ENCODE results near the gene PGM2L1.
"Not testable (repeated sequence)": the region's sequence is repeated elsewhere in the genome, so short reads cannot be mapped to it uniquely, and the experiment has no call there.

Gene PGM2L1

DNA sequence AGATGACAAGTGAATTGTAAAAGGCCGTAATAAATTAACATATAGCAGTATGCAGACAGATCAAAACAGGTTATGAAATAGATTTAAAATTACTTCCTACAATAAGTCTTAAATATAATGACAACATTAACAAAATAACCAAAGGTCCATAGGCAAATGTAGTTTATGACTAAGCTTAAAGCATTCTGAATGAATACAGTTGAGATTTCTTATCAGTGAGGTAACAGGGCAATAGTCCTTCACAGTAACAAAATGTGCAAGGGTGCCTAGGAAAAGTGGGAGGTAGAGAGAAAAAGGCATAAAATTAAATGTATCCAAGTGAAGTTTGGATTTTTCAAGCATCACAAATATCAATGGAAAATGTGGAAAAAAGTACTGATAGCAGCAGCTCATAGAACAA is 65.9 kb downstream of the PGM2L1 start:
- DNase-seq = no peak

DNA sequence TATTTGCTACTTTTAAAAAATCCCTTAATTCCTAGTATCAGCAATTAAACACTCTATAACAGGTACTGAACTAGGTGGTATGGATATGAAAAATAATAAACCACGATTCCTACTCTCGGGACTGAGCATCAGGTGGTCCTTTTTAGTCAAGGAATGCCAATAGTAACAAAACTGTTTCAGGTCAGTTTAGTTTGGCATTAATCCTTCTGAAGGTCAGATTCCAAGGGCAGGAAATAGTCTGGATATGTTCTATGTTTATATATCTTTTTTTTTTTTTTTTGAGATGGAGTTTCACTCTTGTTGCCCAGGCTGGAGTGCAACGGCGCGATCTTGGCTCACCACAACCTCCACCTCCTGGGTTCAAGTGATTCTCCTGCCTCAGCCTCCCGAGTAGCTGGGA is 67.2 kb downstream of the PGM2L1 start:
- DNase-seq = not testable (repeated sequence)

DNA sequence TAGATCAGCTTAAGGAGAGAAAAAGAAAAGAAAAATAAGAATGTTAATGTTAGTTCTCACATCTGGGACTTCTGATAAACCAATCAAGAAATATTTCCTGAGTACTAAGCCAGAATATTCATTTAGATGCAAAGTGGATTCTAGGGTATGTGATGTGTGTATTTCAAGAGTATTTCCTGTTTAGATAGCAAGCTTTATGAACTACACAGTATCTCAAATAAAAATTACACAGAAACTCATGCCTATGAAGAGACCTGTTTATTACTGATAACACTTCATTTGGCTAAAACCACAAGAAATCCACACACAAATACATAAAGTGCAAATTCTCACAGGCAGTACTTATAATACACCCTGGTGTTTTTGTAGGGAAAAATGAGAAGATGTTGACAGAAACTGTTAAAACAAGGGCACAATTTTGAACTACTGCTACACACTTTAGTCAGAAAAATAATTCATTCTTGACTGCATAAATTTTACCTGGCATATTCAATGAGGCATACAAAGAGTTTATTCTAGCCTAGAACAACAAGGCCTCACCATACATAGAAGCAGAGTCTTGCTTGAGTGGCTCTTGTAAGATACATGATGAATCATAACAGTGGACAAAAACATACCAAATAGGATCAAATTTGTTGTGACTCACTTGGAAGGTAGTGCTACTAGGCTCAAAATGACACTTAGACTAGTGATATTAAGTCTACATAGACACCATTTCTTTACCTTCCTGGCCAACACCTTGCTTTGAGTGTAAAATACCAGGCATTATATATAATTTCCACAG is 68.0 kb downstream of the PGM2L1 start:
- no peak for DNase-seq

DNA sequence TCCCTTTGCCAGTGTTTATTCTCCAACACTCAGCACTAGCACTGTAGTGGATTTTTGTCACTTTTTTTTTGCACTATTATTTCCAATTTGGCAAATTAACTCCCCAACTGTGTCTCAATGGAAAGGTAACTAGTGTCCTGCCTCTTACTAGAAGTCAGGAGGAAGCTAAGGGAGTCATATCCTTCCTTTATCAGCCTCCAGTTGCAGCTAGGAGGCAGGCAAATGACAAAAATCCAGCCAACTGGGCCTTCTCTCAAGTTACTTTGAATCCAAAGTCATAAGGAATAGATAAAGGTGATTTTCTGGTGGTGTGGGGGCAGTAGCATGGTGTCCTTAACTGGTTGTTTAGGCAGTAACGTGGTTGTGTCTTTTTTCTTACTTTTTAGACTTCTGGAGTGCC is 71.2 kb downstream of the PGM2L1 start:
- DNase-seq = no peak

DNA sequence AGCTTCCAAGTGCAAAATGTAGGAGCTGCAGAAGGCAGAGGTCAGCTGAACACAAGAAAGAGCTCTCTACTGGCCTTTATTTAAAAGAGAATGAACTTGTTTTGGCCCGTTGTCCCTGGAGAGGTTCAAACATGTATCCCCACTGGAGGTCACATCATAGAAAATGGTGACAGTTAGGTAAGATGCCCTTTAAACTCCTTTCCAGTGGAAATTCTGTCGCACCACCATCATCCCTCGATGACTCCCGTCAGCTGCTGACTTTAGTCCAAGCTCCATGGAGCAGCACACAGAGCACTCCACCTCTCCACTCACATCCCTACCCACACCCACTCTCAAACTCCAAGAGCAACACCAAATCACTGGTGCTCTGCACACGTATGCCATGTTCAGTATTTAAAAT is 71.6 kb downstream of the PGM2L1 start:
- DNase-seq = no peak

DNA sequence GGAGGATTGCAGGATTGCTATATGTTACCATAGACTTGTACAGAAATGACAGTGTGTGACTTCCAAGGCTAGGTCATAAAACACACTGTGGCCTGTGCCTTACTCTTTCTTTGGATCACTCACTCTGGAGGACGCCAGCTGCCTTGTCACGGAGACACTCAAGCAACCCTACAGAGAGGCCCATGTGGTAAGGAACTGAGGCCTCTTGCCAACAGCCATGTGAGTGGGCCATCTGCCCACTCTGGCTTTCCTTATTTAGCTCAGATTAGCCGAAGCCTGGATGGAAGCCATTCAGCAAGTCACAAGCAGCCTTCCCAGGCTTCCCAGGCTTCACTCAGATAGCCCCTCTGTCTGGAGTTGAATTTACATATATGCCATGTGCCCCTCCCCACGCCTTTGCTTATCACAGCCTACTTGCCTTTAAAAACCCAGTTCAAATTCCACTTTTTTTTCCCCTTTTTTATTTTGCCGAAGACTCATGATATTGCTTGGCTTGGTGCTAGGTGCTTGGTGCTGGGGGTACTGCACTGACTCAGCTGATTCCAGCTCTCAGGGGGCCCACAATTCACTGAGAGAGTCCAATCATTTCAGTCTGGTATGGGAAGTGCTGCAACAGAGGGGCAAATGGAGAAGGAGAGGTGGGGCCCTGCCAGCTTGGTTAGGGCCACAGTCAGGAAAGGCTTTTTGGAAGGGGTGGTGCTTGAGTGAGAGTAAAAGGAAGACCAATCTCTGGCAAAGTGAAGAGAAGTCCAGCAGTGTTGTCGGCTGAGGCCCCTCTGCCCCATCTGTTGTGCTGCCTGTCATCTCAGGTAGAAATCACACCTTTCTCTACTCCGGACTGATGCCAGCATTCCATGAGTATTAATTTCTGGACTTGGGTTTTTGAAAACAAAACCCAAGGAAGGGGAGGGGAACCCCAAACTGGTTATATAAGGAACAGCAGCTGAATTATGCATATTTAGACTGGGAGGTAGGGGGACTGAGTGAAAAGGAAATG is 72.3 kb downstream of the PGM2L1 start:
- no peak for DNase-seq

DNA sequence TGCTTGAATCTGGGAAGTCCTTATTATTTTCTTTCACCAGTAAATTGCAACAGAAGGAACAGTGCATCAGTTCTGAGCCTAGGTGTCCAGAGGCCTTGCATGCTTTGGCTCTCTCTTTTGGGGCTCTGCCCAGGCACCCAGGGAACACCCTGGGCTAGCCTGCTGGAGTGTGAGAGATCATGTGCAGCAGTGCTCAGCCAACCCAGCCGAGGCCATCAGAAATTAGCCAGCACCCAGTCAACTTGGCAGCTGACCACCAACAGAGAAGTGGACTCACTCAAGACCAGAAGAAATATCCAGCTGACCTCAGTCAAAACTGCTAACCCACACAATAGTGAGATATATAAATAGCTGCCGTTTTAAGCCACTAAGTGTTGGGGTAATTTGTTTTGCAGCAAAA is 75.6 kb downstream of the PGM2L1 start:
- no peak for DNase-seq

DNA sequence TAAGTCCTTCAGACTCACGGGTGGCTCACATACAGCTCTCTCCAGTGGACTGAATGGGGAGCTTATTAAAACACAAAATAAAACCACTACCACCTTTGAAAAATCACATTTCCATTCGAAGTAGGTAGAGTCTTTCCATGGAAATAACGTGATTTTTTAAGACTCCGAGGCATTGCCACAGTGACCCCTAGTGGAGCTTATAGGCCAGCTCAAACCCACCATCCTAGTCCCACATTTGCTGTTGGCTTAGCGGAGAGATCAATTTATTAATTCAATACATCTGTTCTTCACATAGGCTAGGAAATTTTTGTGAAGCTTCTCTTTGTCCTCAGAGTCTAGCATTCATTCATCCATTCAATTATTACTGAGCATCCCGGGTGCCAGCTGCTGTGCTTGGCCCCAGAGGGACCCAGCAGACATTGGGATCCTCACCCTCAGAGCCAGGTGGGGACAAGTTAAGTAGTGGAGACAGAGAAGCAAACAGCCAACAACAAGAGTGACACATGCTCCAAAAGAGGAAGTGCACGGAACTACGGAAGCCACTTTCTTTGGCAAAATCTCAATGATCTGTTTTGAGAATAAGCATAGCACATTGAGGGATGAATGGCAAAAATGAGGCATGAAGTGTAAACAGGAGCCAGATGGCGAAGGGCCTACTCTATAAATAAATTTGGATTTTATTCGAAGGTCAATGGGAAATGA is 76.6 kb downstream of the PGM2L1 start:
- DNase-seq = no peak

DNA sequence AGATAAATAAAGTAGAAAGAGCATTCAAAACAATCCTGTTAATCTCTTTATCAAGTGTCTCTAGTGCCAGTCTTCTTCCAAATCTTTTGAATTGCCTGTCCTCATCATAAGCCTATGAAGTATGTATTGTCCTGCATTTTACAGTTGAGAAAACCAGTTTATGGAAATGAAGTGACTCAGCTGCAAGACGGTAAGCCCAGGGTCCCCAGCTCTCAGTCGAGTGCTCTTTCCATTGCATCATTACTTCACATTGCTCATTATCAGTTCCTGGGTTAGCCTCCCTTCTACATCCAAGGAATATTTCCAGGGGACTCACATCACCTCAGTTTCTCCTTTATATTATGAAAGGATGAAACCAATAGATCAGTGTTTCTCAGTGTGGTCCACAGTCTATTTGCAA is 77.7 kb downstream of the PGM2L1 start:
- DNase-seq = no peak

DNA sequence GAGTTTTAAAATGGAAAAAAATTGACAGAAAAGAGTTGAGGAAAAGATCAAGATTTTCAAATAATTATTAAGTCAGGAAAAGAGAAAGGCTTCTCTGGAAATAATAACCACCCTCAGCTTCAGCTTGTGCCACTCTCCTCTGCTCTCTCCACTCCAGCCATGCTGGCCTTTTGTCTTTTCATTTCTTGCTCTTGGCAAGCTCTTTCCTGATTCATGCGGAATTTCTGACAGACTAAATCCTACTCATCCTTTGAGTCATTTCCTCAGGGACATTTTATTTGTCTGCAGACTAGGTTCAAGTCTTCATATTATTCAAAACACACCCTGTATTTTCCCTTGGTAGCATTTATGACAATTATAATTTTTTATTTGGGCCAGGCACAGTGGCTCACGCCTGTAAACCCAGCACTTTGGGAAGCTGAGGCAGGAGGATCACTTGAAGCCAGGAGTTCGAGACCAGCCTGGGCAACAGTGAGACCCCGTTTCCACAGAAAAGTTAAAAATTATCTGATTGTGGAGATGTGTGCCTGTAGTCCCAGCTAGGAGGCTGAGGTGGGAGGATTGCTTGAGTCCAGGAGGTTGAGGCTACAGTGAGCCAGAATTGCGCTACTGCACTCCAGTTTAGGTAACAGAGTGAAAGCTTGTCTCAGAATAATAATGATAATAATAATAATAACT is 79.0 kb downstream of the PGM2L1 start:
- DNase-seq = no peak

DNA sequence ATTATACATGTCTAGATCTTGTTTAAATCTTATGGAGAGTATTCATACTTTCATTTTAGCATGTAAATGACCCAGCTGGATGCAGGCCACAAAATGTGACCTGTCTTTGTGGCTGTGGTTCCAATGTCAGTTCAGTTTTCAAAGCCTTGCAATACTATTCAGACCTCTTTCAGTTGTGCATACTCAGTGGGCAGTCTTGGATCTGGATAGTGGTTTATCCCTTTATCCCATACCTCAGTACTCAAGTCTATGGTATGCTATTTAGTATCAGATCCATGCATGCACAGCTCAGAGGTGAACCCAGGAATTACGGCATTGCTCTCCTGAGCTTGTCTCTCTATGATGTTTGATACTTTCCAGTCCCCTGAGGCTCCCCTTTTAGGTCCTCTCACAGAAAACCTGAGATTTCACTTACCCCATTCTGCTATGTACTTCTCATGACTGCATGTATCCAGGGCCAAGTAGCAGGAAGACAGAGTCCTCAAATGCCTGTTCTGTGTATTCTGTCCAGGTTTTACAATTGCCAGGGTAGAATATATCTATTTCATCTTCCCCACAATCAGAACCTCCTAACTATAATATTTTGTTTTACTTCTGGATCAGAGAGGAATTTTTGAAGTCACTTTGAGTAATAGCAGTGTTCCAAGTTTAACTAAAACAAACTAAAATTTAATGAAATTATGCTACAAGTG is 79.8 kb downstream of the PGM2L1 start:
- DNase-seq = no peak

DNA sequence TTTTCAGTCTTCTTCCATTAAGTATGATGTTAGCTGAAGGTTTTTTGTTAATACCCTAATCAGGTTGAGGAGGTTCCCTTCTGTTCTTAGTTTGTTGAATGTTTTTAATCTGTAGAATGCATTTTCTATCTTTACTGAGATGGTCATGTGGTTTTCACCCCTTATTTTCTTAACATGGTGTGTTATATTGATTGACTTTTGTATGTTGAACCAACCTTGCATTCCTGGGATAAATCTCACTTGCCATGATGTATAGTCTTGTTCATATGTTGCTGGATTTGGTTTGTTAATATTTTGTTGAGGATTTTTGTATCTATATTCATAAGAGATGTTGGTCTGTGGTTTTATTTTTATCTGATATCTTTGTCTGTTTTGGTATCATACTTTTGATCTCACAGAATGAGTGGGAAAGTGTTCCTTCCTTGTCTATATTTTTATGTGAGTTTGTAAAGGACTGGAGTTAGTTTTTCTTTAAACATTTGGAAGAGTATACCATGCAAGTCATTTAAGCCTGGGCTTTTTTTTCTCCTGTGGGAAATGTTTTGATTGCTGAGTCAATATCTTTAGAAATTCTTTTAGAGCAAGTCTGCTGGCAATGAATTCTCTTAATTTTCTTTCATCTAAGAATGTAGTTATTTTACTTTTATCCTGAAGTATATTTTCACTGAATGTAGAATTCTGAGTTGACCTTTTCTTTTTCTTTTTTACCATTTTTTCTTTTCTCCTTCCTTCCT is 81.3 kb downstream of the PGM2L1 start:
- no peak for DNase-seq

DNA sequence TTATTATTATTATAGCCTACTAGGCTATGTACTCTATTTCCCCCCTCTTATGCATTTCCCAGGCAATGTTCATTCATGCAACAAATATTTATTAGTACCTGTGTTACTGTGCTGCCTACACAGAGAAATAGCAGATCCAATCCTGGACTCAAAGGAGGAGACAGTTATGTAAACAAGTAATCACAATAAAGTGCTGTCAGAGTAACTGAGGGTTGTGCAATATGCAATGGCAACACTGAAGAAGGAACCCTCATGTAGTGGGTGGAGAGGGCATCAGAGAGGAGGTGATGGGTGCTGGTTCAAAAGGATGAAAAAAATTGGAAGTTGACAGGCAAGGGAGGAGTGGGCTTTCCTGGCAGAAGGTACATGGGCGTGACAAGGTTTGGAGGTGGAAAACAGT is 85.9 kb downstream of the PGM2L1 start:
- DNase-seq = no peak

DNA sequence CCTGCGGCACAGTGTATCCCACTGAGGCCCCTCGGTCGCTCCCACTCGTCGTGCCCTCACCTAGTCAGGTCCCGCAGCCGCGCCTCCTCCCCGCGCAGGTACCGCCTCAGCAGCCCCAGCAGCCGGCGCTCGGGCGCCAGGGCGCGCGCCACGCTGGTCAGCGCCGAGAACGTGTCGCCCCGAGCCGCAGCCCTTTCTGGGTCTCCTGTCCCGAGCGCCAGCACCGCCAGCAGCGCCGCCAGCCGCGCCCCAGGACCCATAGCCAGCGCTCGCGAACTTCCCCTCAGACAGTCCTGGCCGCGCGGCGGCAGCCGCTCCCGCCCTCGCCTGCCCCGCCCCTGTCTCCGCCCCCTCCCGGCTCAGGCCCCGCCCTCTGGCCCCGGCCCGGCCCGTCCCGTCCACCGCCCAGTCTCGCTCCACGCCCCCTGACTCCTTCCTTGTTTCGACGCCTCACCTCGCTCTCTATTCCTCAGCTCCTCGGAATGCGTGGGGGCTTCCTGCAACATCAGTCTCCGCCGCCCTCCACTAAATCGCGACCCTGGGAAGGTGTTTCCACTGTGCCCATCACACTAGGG is 86.8 kb downstream of the PGM2L1 start, which contains the start of gene P4HA3:
P4HA3 (minus strand) TSS at position 289 of the 575 bp plus-strand sequence; CDS start at position 260, 29 bp downstream.
- no peak for DNase-seq

DNA sequence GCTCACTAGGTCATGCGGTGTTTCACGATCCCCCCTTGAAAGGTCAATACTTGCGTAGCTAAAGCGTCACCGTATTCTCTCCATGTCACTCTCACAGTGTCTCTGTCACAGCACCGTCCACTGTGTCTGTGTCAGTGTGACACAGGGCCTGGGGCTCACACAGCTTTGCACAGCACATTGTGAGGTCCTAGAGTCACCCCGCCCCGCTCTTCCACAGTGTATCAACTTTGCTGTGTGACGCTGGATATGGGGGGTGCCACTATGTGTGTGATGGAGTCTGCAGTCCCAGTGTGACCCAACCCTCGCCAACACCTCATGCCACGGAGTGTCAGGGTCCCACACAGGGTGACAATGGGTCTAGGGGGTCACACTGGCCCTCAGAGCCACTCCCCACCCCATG is 87.4 kb downstream of the PGM2L1 start:
- no peak for DNase-seq

DNA sequence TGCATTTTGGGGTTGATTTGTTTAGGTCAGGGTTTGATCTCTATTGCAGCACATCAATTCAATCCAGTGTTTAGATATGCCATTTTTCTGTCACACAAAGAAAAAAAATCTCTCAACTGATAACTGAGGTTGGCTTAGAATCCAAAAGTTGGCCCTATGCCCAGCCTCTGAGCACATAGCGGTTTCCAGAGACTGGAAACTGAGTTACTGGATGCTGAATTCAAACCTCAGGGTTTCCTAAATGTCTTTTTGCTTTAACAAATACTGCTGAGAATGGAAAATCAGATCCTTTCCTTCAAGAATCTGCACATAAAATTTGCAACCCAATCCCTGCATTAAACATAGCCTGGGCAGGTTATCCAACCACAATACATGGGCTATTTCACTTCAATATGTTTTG is 90.8 kb downstream of the PGM2L1 start:
- DNase-seq = no peak

DNA sequence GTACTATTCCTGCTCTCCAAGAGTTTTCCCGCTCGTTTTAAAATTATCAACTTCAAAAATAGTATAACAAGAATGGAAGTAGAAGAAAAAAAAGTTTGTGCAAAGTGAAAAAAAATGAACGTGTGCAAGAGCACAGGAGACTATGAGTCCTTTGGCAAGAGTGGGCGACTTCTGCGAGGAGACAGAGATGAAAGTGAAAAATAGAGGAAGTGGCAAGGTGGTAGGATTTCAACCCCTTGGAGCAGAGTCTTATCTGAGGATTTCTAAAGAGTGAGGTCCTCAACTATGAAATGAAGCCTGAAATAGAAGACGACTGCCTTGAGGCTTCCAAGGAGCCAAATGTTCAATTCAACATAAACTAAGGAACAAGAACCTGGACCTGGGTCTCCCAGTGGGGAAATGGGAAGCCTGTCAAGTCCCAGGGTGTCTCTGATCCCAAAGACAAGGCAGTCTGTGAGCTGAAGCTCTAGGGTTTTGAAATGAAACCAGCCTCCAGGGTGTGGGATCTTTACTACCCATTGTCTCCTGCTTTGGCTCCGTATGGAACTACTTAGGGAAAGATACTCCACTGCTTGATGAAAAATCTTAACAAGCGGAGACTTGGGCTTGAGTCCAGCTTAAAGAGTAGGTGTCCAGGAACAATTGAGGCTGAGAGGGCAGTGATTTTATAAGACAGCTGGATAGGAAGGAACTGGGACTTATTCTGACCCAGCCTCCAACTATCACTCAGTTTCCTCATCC is 91.6 kb downstream of the PGM2L1 start:
- DNase-seq = no peak

DNA sequence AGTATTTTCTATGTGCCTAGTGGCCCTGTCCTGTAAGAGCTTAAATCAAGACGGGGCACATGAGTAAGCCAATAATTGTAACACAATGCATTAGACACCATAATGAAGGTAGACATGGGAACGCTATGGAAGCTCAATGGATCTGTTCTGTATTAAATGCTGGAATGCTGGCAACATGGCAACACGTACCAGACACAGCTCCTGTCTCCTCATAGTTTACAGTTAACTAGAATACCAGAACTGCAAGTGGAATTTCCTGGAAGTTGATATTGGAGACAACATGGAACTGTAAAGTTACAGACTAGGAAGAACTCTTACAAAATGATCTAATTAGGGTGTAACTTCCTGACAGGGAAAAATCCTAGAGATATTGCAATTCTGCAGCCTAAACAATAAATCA is 99.2 kb downstream of the PGM2L1 start:
- no peak for DNase-seq

DNA sequence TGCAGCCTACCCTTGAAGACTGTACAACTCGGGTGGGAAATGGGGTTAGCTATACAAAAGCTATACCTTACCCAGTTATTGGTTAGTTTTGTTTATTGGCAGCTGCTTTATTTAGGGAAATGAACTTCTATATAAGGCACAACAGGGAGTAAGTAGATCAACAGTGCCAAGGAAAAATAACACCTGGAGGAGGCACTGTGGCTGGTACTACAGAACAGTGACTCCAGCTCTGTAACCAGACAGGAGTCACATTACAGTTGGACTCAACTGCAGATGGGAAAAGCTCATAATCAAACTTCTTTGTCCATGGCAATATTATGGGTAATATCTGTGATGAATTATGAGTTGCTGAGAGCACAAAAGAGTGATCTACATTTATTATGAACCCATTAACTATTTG is 100.7 kb downstream of the PGM2L1 start:
- no peak for DNase-seq

DNA sequence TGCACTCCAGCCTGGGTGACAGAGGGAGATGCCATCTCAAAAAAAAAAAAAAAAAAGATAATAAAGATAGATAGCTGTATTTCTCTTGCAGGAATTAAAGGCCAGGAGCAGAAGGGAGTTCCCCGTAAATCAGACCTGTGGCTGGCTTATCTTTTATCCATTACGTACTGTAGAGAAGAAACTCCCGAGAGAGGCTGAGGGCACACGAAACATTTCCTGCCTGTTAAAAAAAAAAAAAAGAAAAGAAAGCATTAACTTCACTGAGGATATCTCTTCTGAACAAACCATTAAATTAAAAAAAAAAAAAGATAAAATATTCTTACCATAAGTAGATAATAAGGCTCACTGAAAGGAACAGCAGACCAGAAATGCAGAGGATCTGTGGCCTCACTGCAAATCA is 109.3 kb downstream of the PGM2L1 start:
- no peak for DNase-seq
